A673 (cell line): Measurements from ENCODE around the gene HTR5A.

ENCODE experiments used
- CTCF ChIP-seq: fragments of 300-800, 200-600 bp; sonication (generic); conservative IDR thresholded peaks from 2 replicates; pipeline ENCODE4 v1.5.1; 2017; ENCODE audit warnings: low read depth, mild to moderate bottlenecking, antibody characterized with exemption, low read length, moderate library complexity, mixed read lengths
- EZH2 ChIP-seq: fragments of 200-600 bp; sonication (generic); IDR thresholded peaks from 2 replicates; pipeline ENCODE4 v1.6.1; 2017; ENCODE audit warnings: borderline replicate concordance, low read depth, mild to moderate bottlenecking, mixed read lengths, antibody characterized with exemption, low read length; ENCODE audit not compliant: poor library complexity, severe bottlenecking

- no peak for TF ChIP-seq CTCF
- no peak for TF ChIP-seq EZH2
Measured at GRCh38 chr7:155066417-155066950, 3.6 kb upstream of the HTR5A start.
